ENCODE results near the gene PALB2. TPM values are rescaled to one million over a fixed set of nuclear protein-coding genes. Genes with fewer than 3 reads are reported as not detected.
A peak's percentile ranks its signal among the peaks of the same experiment; 100 is the strongest.

PALB2 gene
- total and polyA plus RNA-seq, 9 of the 15 experiments (the other 6 are each of a cell fraction or from before 2014, with no cell fraction given): 7.0 to 25.8 (median 15.2) TPM

- TF ChIP-seq HDAC1 (IDR thresholded peaks at IDR 0.05) (peak; percentile 68 to 84; a peak in 2 of 4 replicates), RHOXF2B (CRISPR knock-in tag; conservative IDR thresholded peaks at IDR 0.05) (peak; percentile 96), LCOR (CRISPR knock-in tag; IDR thresholded peaks at IDR 0.05) (peak; percentile 46; the same call in 1 of the 2 replicates), ZNF121 (CRISPR knock-in tag; conservative IDR thresholded peaks at IDR 0.05) (no peak), KDM1A (IDR thresholded peaks at IDR 0.05) (peak; percentile 82 to 90), ZNF764 (CRISPR knock-in tag; IDR thresholded peaks at IDR 0.05; ENCODE audit: low read depth) (peak; percentile 65), CHD4 (IDR thresholded peaks at IDR 0.05; ENCODE audit: insufficient read depth, insufficient replicate concordance, low read depth, low read length, poor library complexity, severe bottlenecking) (no peak), KLF1 (tag; IDR thresholded peaks at IDR 0.05) (peak; percentile 84), ARID1B (IDR thresholded peaks at IDR 0.05) (peak; percentile 81), JUNB (CRISPR knock-in tag; conservative IDR thresholded peaks at IDR 0.05) (peak; percentile 72; the same call in 1 of the 2 replicates), CEBPG (CRISPR knock-in tag; IDR thresholded peaks at IDR 0.05) (no peak), CEBPG (tag; conservative IDR thresholded peaks at IDR 0.05 in 1 of 2, IDR thresholded peaks at IDR 0.05 in 1 of 2) (peak in 1 of 2 experiments; percentile 39; a peak in 2 of 4 replicates), FOSL1 (tag; conservative IDR thresholded peaks at IDR 0.05) (peak; percentile 78), POLR3G (IDR thresholded peaks at IDR 0.05; ENCODE audit: extremely low read depth, insufficient read length, insufficient replicate concordance) (no peak), PBX2 (CRISPR knock-in tag; IDR thresholded peaks at IDR 0.05; ENCODE audit: low read depth) (0 out of 2 replicates have a peak, but pooled peaks have one; percentile 41), PBX2 (tag; conservative IDR thresholded peaks at IDR 0.05; ENCODE audit: low read depth) (peak; percentile 92), NCOR1 (IDR thresholded peaks at IDR 0.05) (peak; percentile 75), RFX7 (CRISPR knock-in tag; IDR thresholded peaks at IDR 0.05) (peak; percentile 93), CTCF (IDR thresholded peaks at IDR 0.05 in 2 of 3, conservative IDR thresholded peaks at IDR 0.05 in 1 of 3; ENCODE audit: insufficient read depth in 2 of 3, low read depth in 1 of 3, low read length in 3 of 3) (peak; percentile 78 to 86 (median 85)), NR0B1 (IDR thresholded peaks at IDR 0.05; ENCODE audit: partially characterized antibody) (no peak)
Observed at GRCh38 chr16:23597003-23597756, 43.9 kb downstream of the PALB2 start (continued).

Data from K562 (cell line).